HG02970 (cell line): ENCODE data around the gene TMEM86A.

ENCODE experiments used
- ATAC-seq: cut with Tn5 transposase; IDR thresholded peaks from one replicate; pipeline ENCODE4 v1.9.1; 2021; ENCODE audit warnings: mild to moderate bottlenecking, moderate library complexity, moderate number of reproducible peaks; ENCODE audit not compliant: unreplicated experiment, low FRiP score

TMEM86A gene

GRCh38 chr11:18752502-18752901, 53.9 kb downstream of the TMEM86A start:
- ATAC-seq = no peak

GRCh38 chr11:18754308-18754707, 55.7 kb downstream of the TMEM86A start:
- ATAC-seq = no peak
